NT2/D1 (cell line): ENCODE data around the gene ZNF445.
"Not testable (repeated sequence)": the region's sequence is repeated elsewhere in the genome, so short reads cannot be mapped to it uniquely, and the experiment has no call there.

Source experiments
- DNase-seq: peaks from one replicate; pipeline ENCODE4 v3.0.0-alpha.2; 2011; ENCODE audit warnings: low read depth, low spot score
- H3K27me3 ChIP-seq: 2 replicates; pipeline ENCODE4 v1.6.0; 2011; ENCODE audit warnings: mild to moderate bottlenecking; ENCODE audit not compliant: insufficient read length, insufficient read depth
- H3K36me3 ChIP-seq: 2 replicates; pipeline ENCODE4 v1.6.1; 2011; ENCODE audit warnings: mild to moderate bottlenecking, low read length, mixed read lengths; ENCODE audit not compliant: insufficient read depth, insufficient read length
- H3K4me1 ChIP-seq: 2 replicates; pipeline ENCODE4 v1.5.1; 2011; ENCODE audit not compliant: insufficient read depth, insufficient read length
- H3K4me3 ChIP-seq: 2 replicates; pipeline ENCODE4 v1.5.1; 2011; ENCODE audit warnings: low read depth; ENCODE audit not compliant: insufficient read length
- H3K9ac ChIP-seq: 2 replicates; pipeline ENCODE4 v1.6.0; 2011; ENCODE audit warnings: low read depth; ENCODE audit not compliant: insufficient read length
- H3K9me3 ChIP-seq: 2 replicates; pipeline ENCODE4 v1.5.1; 2011; ENCODE audit warnings: mild to moderate bottlenecking, low read length; ENCODE audit not compliant: insufficient read depth
- SUZ12 ChIP-seq: IDR thresholded peaks from 2 replicates; pipeline ENCODE4 v1.6.1; 2011; ENCODE audit not compliant: insufficient read length, insufficient read depth; ENCODE audit errors: extremely low read depth
- YY1 ChIP-seq: IDR thresholded peaks from 2 replicates; pipeline ENCODE4 v1.6.1; 2011; ENCODE audit not compliant: insufficient read length, insufficient read depth
- ZNF274 ChIP-seq: IDR thresholded peaks from 2 replicates; pipeline ENCODE4 v1.6.1; 2011; ENCODE audit warnings: mild to moderate bottlenecking, low read depth, low read length

Gene ZNF445

GRCh38 chr3:44476963-44477311 lies 533 bp downstream of the ZNF445 start:
- H3K9ac ChIP-seq = peak overlapping the region; percentile 71

DNA sequence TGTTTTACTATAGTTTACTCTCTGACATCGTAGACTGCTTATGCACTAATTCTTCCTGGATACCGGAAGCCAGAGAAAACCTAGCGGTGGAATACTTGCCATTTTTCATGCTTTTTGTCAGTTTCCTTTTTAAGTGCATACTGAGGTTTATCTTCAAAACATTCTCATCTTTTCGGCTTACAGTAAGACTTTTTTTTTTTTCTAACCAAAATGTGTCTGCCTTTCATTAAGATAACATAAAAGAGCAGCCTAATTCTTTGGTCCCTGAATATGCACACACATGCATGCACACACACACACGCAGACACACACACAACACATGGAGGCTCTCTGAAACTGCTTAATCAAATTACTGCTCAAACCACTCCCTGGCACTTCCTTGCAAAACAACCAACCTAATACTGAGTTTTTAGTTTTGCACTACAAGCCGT lies 1.3 kb downstream of the ZNF445 start:
- DNase-seq = no peak
- Histone ChIP-seq H3K4me1 (no peaks in the 10 kb centered on the region), H3K9ac (peak overlapping the region; percentile 71), H3K9me3 (no peaks in the 10 kb centered on the region), H3K36me3 (peaks cover 4% of the 10 kb centered on the region), H3K27me3 (no peaks in the 10 kb centered on the region), H3K4me3 (peak overlapping the region; percentile 62)
- no peak for TF ChIP-seq ZNF274
- no peak for TF ChIP-seq SUZ12
- no peak for TF ChIP-seq YY1

More at GRCh38 chr3:44476963-44477311, 533 bp downstream of the ZNF445 start:
- TF ChIP-seq SUZ12 (no peak), YY1 (no peak), ZNF274 (no peak)
- Histone ChIP-seq H3K4me3 (peak overlapping the region; percentile 62), H3K9me3 (no peaks in the 10 kb centered on the region), H3K36me3 (no peaks in the 10 kb centered on the region), H3K4me1 (no peaks in the 10 kb centered on the region), H3K27me3 (no peaks in the 10 kb centered on the region)
- DNase-seq = no peak

GRCh38 chr3:44474886-44475285 lies 2.6 kb downstream of the ZNF445 start:
- H3K9me3 ChIP-seq, DNase-seq: not testable (repeated sequence)

GRCh38 chr3:44470430-44470829 lies 7.0 kb downstream of the ZNF445 start:
- Histone ChIP-seq H3K9me3 (no peaks in the 10 kb centered on the region), H3K9ac (no peak overlapping the region), H3K36me3 (peaks cover 28% of the 10 kb centered on the region), H3K4me1 (peaks cover 2% of the 10 kb centered on the region), H3K27me3 (no peaks in the 10 kb centered on the region), H3K4me3 (no peak overlapping the region)
- TF ChIP-seq ZNF274 (no peak), YY1 (no peak), SUZ12 (no peak)
- no peak for DNase-seq

More at GRCh38 chr3:44474886-44475285, 2.6 kb downstream of the ZNF445 start:
- H3K4me3 ChIP-seq, H3K27me3 ChIP-seq, H3K9ac ChIP-seq, H3K4me1 ChIP-seq: not testable (repeated sequence)
- peaks cover 11% of the 10 kb centered on the region for H3K36me3 ChIP-seq

- no peaks in the 10 kb centered on the region for H3K9me3 ChIP-seq
- no peaks in the 10 kb centered on the region for H3K27me3 ChIP-seq
- H3K9ac ChIP-seq = no peak overlapping the region
- H3K36me3 ChIP-seq = peaks cover 30% of the 10 kb centered on the region
- DNase-seq = no peak
- H3K4me3 ChIP-seq = no peak overlapping the region
- TF ChIP-seq ZNF274 = no peak
- H3K4me1 ChIP-seq = peaks cover 2% of the 10 kb centered on the region
These were observed 7.6 kb downstream of the ZNF445 start for GRCh38 chr3:44469914-44470313.

DNA sequence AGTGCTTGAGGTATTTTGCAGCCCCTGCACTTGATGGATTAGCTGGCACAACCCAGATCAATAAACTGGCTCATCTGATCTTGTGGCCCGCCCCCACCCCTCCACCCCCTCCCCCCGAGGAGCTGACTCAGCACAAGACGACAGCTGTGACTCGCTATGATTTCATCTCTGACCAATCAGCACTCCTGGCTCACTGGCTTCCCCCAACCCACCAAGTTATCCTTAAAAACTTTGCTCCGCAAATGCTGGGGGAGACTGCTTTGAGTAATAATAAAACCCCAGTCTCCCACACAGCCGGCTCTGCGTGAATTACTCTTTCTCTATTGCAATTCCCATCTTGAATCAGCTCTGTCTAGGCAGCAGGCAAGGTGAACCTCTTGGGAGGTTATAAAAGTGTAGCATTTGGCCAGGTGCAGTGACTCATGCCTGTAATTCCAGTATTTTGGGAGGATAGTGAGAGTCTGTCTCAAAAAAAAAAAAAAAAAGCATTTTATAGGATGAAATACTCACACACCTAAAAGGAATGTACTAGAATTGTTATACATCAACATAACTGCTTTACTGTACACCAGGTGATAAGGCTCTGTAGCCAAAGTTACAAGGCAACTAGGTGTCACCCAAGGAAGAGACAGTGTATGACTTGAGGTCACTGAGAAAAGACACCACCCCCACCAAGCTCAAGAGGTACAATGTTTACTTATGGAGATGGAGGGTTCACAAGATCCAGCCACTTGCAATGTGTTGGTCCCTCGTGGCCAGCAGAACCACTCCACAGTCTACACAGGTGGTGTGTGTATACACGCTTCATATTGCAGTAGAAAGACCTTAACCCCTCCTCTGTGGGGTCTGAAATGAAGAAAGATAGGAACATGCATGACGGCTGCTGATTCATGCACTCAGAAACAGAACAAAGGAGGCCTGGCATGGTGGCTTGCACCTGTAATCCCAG lies 8.6 kb downstream of the ZNF445 start:
- Histone ChIP-seq H3K4me3 (no peak overlapping the region), H3K4me1 (peaks cover 2% of the 10 kb centered on the region), H3K9ac (no peak overlapping the region), H3K27me3 (no peaks in the 10 kb centered on the region), H3K9me3 (no peaks in the 10 kb centered on the region), H3K36me3 (peaks cover 39% of the 10 kb centered on the region)
- DNase-seq = no peak
- no peak for TF ChIP-seq YY1
- TF ChIP-seq SUZ12 = no peak
- TF ChIP-seq ZNF274 = no peak

DNA sequence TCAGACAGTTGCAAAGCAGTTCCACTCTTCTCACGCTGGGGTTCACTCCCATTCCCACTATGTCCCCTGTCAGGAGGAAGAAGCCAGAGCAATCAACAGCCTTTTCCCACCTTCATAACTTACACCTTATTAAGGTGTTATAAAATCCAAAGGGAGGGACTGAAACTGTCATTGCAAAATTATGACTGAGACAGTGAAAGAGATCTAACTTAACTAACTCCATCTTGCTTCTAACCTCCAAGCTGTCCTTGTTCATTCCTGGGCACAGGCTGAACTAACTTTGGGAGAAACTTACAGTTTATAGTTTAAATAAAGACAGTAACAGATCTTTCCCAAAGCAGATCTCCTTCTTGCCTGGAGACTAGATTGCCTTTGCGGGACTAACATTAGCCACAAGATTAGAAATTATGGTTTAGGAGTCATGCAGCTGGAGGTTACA lies 9.4 kb downstream of the ZNF445 start:
- peaks cover 46% of the 10 kb centered on the region for H3K36me3 ChIP-seq
- not testable (repeated sequence) for H3K4me1 ChIP-seq, H3K27me3 ChIP-seq, H3K4me3 ChIP-seq, H3K9ac ChIP-seq, H3K9me3 ChIP-seq, DNase-seq

GRCh38 chr3:44467241-44467640 lies 10.2 kb downstream of the ZNF445 start:
- TF ChIP-seq YY1 = no peak
- Histone ChIP-seq H3K36me3 (peaks cover 55% of the 10 kb centered on the region), H3K9ac (no peak overlapping the region), H3K27me3 (no peaks in the 10 kb centered on the region), H3K4me3 (no peak overlapping the region), H3K9me3 (no peaks in the 10 kb centered on the region), H3K4me1 (peaks cover 2% of the 10 kb centered on the region)
- no peak for DNase-seq

DNA sequence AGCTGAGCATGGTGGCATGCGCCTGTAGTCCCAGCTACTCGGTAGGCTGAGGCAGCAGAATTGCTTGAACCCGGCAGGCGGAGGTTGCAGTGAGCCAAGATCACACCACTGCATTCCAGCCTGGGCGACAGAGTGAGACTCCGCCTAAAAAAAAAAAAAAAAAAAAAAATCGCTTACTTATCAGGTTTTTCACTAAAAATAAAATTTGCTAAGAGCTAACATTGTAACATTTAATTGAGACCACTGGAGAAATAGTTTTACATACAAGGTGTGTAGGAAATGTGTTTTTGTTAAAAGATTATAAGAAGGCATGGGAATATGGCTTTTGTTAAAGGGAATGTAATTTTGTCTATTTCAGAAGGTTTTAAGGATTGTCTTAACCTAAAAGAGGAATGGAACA lies 12.6 kb downstream of the ZNF445 start:
- not testable (repeated sequence) for DNase-seq

More for the DNA sequence above, 12.6 kb downstream of the ZNF445 start:
- not testable (repeated sequence) for H3K4me3 ChIP-seq, H3K27me3 ChIP-seq, H3K9ac ChIP-seq, H3K4me1 ChIP-seq
- Histone ChIP-seq H3K36me3 (peaks cover 59% of the 10 kb centered on the region), H3K9me3 (peaks cover 15% of the 10 kb centered on the region; the same call in 1 of the 2 replicates)
